Measurements from ENCODE around the gene SIAH2.

GRCh38 chr3:150773616-150774192 is 10.7 kb upstream of the SIAH2 start:
- TF ChIP-seq SPI1 (IDR thresholded peaks at IDR 0.05; ENCODE audit: low read depth, low read length) (no peak), POLR2A (IDR thresholded peaks at IDR 0.05; ENCODE audit: low read depth, low read length) (no peak), TAF1 (IDR thresholded peaks at IDR 0.05; ENCODE audit: low read depth, low read length) (no peak), POLR2AphosphoS5 (IDR thresholded peaks at IDR 0.05; ENCODE audit: low read depth, low read length) (no peak), POU2F2 (IDR thresholded peaks at IDR 0.05; ENCODE audit: low read depth, low read length) (no peak), PAX5 (IDR thresholded peaks at IDR 0.05; ENCODE audit: insufficient read depth, low read length, severe bottlenecking) (no peak)
